HCT116 (cell line): Measurements from ENCODE around the gene GPR176. TPM values are rescaled to one million over a fixed set of nuclear protein-coding genes. Genes with fewer than 3 reads are reported as not detected.

ENCODE experiments used
- ATAC-seq: fragments of 200-7000 bp; cut with Tn5 transposase; 2 replicates; pipeline ENCODE4 v1.9.1; 2020; ENCODE audit warnings: mild to moderate bottlenecking, moderate library complexity
- BruUV-seq: library from RNA; stranded (reverse); fragments of 400-500 nt; replicated peaks from 2 replicates; lab custom pipeline; 2021; lab: Mats Ljungman, UMichigan
- CTCF ChIA-PET: fragments of 300-600 bp; sonication (Branson Sonifier 250); formaldehyde crosslinking; loops from one replicate; lab custom pipeline; 2021; ENCODE audit warnings: antibody characterized with exemption; lab: Charles Lee
- POLR2A ChIA-PET: fragments of 300-600, 350-600 bp; sonication (Branson Sonifier 250); formaldehyde crosslinking; loops from one replicate; lab custom pipeline; 2021; ENCODE audit warnings: antibody characterized with exemption; lab: Charles Lee
- RAD21 ChIA-PET, 2 experiments: fragments of 300-600 bp; sonication (Branson Sonifier 250); formaldehyde crosslinking; loops; one replicate each; lab custom pipeline; 2023; ENCODE audit warnings: low total read pairs in 2 of 2; ENCODE audit not compliant: uncharacterized antibody in 2 of 2, unreplicated experiment in 2 of 2, low non-redundant PET in 1 of 2; lab: Charles Lee
- DNase-seq: peaks from one replicate; pipeline ENCODE4 v3.0.0-alpha.2; 2010; ENCODE audit warnings: low read depth, low spot score
- H2AFZ ChIP-seq: fragments of 200-600 bp; shearing (Covaris generic), sonication (generic); 2 replicates; pipeline ENCODE4 v1.6.1; 2017; ENCODE audit warnings: low read depth, mixed run types, mixed read lengths, antibody characterized with exemption, low read length; ENCODE audit not compliant: poor library complexity, severe bottlenecking
- H3K27ac ChIP-seq: 2 replicates; pipeline ENCODE4 v1.5.1; 2012; ENCODE audit warnings: low read depth, low read length
- H3K27me3 ChIP-seq: fragments of 200-600 bp; sonication (generic); 2 replicates; pipeline ENCODE4 v1.6.1; 2016; ENCODE audit warnings: mixed run types, low read length, mixed read lengths; ENCODE audit not compliant: insufficient read depth
- H3K36me3 ChIP-seq, 2 experiments: fragments of 200-500 bp in 1 of 2; fragments of 200-600 bp in 1 of 2; sonication (Bioruptor generic) in 1 of 2; sonication (generic) in 1 of 2; 2 replicates each; pipeline versions ENCODE4 v1.5.1 to v1.6.1; 2014 to 2016; ENCODE audit warnings: low read length in 2 of 2, inconsistent platforms in 1 of 2, mixed read lengths in 1 of 2, mixed run types in 1 of 2; ENCODE audit not compliant: insufficient read depth in 2 of 2, control insufficient read depth in 1 of 2
- H3K4me1 ChIP-seq, 2 experiments: fragments of 200-600 bp in 1 of 2; sonication (generic) in 1 of 2; 2 replicates each; pipeline versions ENCODE4 v1.5.1 to v1.6.1; 2012 to 2017; ENCODE audit warnings: low read length in 2 of 2, inconsistent platforms in 1 of 2, mild to moderate bottlenecking in 1 of 2, mixed read lengths in 1 of 2, mixed run types in 1 of 2, moderate library complexity in 1 of 2; ENCODE audit not compliant: insufficient read depth in 2 of 2, control insufficient read depth in 1 of 2
- H3K4me2 ChIP-seq: fragments of 200-600 bp; sonication (generic); 2 replicates; pipeline ENCODE4 v1.6.1; 2017; ENCODE audit warnings: mixed run types, low read length, mixed read lengths
- H3K4me3 ChIP-seq, 2 experiments: fragments of 200-600 bp in 1 of 2; sonication (generic) in 1 of 2; replicated peaks in 1 of 2; 2 replicates each; pipeline ENCODE4 v1.5.1; 2011 to 2016; ENCODE audit warnings: low read length in 2 of 2, control low read depth in 1 of 2, low read depth in 1 of 2, mild to moderate bottlenecking in 1 of 2, mixed read lengths in 1 of 2, mixed run types in 1 of 2
- H3K79me2 ChIP-seq: fragments of 200-600 bp; sonication (generic); 2 replicates; pipeline ENCODE4 v1.6.1; 2017; ENCODE audit warnings: mild to moderate bottlenecking, mixed run types, low read length, moderate library complexity, mixed read lengths; ENCODE audit not compliant: insufficient read depth
- H3K9ac ChIP-seq: fragments of 200-600 bp; sonication (generic); 2 replicates; pipeline ENCODE4 v1.6.1; 2016; ENCODE audit warnings: low read length, mixed read lengths
- H3K9me2 ChIP-seq: fragments of 200-600 bp; sonication (generic), shearing (Covaris generic); 2 replicates; pipeline ENCODE4 v1.6.1; 2017; ENCODE audit warnings: mixed run types, mild to moderate bottlenecking, moderate library complexity; ENCODE audit not compliant: insufficient read depth
- H3K9me3 ChIP-seq, 2 experiments: fragments of 200-500 bp in 1 of 2; fragments of 200-600 bp in 1 of 2; sonication (Bioruptor generic) in 1 of 2; sonication (generic) in 1 of 2; 2 replicates each; pipeline ENCODE4 v1.6.1; 2014 to 2017; ENCODE audit warnings: low read length in 2 of 2, mixed read lengths in 2 of 2, inconsistent platforms in 1 of 2, low read depth in 1 of 2, mild to moderate bottlenecking in 1 of 2, mixed run types in 1 of 2, moderate library complexity in 1 of 2; ENCODE audit not compliant: control insufficient read depth in 1 of 2, insufficient read depth in 1 of 2
- H4K20me1 ChIP-seq: fragments of 200-600 bp; sonication (generic), shearing (Covaris generic); 2 replicates; pipeline ENCODE4 v1.6.1; 2017; ENCODE audit warnings: mixed run types, mild to moderate bottlenecking, moderate library complexity; ENCODE audit not compliant: insufficient read depth
- ATF3 ChIP-seq: IDR thresholded peaks from 2 replicates; pipeline ENCODE4 v1.6.1; 2012
- ELF1 ChIP-seq: IDR thresholded peaks from 2 replicates; pipeline ENCODE4 v1.6.1; 2012; ENCODE audit warnings: low read depth, borderline replicate concordance
- EZH2 ChIP-seq: fragments of 200-600 bp; sonication (generic); IDR thresholded peaks from 2 replicates; pipeline ENCODE4 v1.6.1; 2017; ENCODE audit warnings: antibody characterized with exemption, mixed run types
- EZH2phosphoT487 ChIP-seq: fragments of 200-600 bp; IDR thresholded peaks from 2 replicates; pipeline ENCODE4 v1.6.1; 2018; ENCODE audit warnings: antibody characterized with exemption, borderline replicate concordance
- POLR2AphosphoS5 ChIP-seq: IDR thresholded peaks from 2 replicates; pipeline ENCODE4 v1.6.1; 2011; ENCODE audit warnings: mild to moderate bottlenecking, low read depth, low read length, moderate library complexity
- RAD21 ChIP-seq: IDR thresholded peaks from 2 replicates; pipeline ENCODE4 v1.6.1; 2012; ENCODE audit warnings: low read depth, mild to moderate bottlenecking
- REST ChIP-seq: IDR thresholded peaks from 2 replicates; pipeline ENCODE4 v1.6.1; 2012; ENCODE audit warnings: low read depth
- SIN3A ChIP-seq: IDR thresholded peaks from 2 replicates; pipeline ENCODE4 v1.6.1; 2012; ENCODE audit warnings: low read depth
- SP1 ChIP-seq: IDR thresholded peaks from 2 replicates; pipeline ENCODE4 v1.6.1; 2012; ENCODE audit warnings: low read depth
- ZFX ChIP-seq: fragments of 450-650 bp; IDR thresholded peaks from 2 replicates; pipeline ENCODE4 v1.6.1; 2017
- intact Hi-C: fragments of 100-400 bp; cut with micrococcal nuclease; formaldehyde crosslinking; loops from 2 replicates; pipeline ENCODE4 v1.10.0; 2022
- total RNA-seq: library from RNA; stranded (reverse); gene quantifications from one replicate; pipeline ENCODE4 v1.2.1, GENCODE V29; 2021; ENCODE audit not compliant: unreplicated experiment

Gene GPR176
- total RNA-seq, 1 experiment from 2014 or later, result 1.7 TPM

GRCh38 chr15:39947401-39948197 is 27.5 kb upstream of the GPR176 start:
- Histone ChIP-seq H3K27ac (no peak overlapping the region), H3K79me2 (no peaks in the 10 kb centered on the region), H3K9me3 (no peaks in the 10 kb centered on the region), H3K9ac (no peak overlapping the region), H3K9me2 (no peaks in the 10 kb centered on the region)
- intact Hi-C loops, result no loop called here
- CTCF ChIA-PET, result no interaction called here
- POLR2A ChIA-PET, result no interaction called here
- no TSS peak for BruUV-seq
- no peak for ATAC-seq
- no peak for TF ChIP-seq ATF3
- no peak for TF ChIP-seq ZFX
- TF ChIP-seq SIN3A, result no peak
- no peak for TF ChIP-seq EZH2
- TF ChIP-seq RAD21, result no peak
- no peak for TF ChIP-seq POLR2AphosphoS5
- TF ChIP-seq EZH2phosphoT487, result no peak
- TF ChIP-seq ELF1, result no peak
- no peak for TF ChIP-seq REST
- TF ChIP-seq SP1, result no peak
- TF ChIP-seq, all 23 proteins: peak for 0
- Histone ChIP-seq H3K4me2 (no peak overlapping the region), H3K36me3 (peaks cover 45 to 53% of the 10 kb centered on the region in 2 experiments), H3K4me3 (no peak overlapping the region), H3K27me3 (no peaks in the 10 kb centered on the region), H2AFZ (no peak overlapping the region), H3K4me1 (no peaks in the 10 kb centered on the region), H4K20me1 (no peaks in the 10 kb centered on the region)
- RAD21 ChIA-PET, result no interaction called here
- DNase-seq, result no peak
